C4-2B (cell line): ENCODE measurements around the gene BCLAF1.

Experiments
- ZFX ChIP-seq: fragments of 450-650 bp; IDR thresholded peaks from 2 replicates; pipeline ENCODE4 v1.6.1; 2017
- TF ChIP-seq, protein P1 (sequence below): fragments of 450-650 bp; conservative IDR thresholded peaks from 2 replicates; pipeline ENCODE4 v1.5.1; 2017; ENCODE audit warnings: mild to moderate bottlenecking

DNA sequence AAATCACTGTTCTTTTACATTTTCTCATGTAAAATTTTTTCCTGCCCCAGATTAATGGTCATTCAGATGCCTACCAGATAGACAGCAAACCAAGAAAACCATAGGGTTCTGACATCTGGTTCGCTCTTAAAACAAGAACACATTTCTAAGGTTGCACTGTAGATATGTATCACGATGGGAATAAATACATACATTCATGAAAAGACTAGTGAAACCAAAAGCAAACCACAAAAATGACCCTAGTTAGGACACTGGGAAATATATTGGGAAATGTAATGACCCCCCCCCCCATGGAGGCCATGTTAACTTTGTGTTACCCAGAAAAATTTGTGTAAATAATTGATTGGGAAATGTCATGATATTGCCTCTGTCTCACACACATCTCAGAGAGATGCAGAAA is 77.0 kb downstream of the BCLAF1 start:
- TF ChIP-seq, protein P1, sequence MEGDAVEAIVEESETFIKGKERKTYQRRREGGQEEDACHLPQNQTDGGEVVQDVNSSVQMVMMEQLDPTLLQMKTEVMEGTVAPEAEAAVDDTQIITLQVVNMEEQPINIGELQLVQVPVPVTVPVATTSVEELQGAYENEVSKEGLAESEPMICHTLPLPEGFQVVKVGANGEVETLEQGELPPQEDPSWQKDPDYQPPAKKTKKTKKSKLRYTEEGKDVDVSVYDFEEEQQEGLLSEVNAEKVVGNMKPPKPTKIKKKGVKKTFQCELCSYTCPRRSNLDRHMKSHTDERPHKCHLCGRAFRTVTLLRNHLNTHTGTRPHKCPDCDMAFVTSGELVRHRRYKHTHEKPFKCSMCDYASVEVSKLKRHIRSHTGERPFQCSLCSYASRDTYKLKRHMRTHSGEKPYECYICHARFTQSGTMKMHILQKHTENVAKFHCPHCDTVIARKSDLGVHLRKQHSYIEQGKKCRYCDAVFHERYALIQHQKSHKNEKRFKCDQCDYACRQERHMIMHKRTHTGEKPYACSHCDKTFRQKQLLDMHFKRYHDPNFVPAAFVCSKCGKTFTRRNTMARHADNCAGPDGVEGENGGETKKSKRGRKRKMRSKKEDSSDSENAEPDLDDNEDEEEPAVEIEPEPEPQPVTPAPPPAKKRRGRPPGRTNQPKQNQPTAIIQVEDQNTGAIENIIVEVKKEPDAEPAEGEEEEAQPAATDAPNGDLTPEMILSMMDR: no peak
- no peak for TF ChIP-seq ZFX
